Activated CD4-positive, CD25-positive, alpha-beta regulatory T cell treated with anti-CD3 and anti-CD28 coated beads, Interleukin-2, amount 50 U/mL, for 24 hours (primary cell): Measurements from ENCODE around the gene UBASH3B.
"Not testable (repeated sequence)": the region's sequence is repeated elsewhere in the genome, so short reads cannot be mapped to it uniquely, and the experiment has no call there.

Source experiments
- ATAC-seq, 2 donors: fragments of 150-1000 bp; cut with Tn5 transposase; one replicate each; pipeline ENCODE4 v1.10.0; 2021; ENCODE audit warnings: mild to moderate bottlenecking in 1 of 2, moderate library complexity in 1 of 2

UBASH3B gene

GRCh38 chr11:122815900-122816299 lies 160.4 kb downstream of the UBASH3B start:
- ATAC-seq = no peak

- ATAC-seq = no peak
These were observed 161.4 kb downstream of the UBASH3B start for GRCh38 chr11:122816761-122817520.

GRCh38 chr11:122820158-122820557 lies 164.6 kb downstream of the UBASH3B start:
- ATAC-seq = no peak

DNA sequence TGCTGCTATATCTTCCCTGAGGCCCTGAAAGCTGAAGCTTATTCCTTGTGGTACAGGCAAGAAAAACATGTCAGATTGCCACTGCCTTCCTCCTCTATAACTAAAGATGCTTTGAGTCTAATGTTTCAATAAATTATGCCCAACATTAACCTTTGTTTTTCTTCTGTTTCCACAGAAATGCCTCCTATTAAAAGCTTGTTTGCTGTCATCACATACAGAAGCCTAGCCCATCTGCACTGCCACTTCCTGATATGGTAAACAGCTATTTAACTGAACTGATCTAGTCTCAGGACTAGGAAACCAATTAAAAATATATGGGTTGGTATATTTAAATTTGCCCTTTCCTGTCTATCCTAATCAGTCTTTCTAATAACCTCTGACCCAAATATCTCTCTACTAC lies 165.6 kb downstream of the UBASH3B start:
- ATAC-seq = no peak

DNA sequence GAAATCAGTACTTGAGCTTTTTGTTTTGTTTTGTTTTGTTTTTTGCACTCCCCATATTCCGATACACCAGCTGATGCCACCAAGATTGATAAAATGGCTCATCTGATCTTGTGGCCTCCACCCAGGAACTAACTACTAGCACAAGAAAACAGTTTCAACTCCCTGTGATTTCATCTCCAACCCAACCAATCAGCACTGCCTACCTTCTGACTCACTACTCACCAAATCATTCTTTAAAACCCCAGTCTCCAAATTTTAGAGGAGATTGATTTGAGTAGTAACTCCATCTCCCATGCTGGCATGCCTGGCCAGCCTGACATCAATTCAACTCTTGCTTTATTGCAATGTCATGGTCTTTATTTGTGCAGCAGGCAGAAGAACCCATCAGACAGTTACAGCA lies 166.7 kb downstream of the UBASH3B start:
- ATAC-seq = no peak

DNA sequence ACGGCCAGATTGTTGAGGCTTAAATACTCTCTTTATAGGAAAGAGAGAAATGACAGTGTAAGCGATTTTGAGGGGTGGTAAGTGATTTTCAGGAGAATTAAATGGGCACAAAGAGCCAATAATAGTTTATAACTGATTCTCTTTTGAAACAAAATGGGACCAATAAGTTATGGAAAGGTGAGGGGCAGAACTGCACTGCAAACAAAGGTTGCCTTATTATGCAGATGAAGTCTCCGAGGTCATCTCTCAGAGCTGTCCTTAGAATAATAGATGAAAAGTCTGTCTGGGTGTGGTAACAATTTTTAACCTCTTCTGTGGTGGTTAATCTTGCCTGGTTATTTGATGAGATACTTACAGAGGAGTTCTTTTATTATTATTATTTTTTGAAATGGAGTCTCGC lies 168.0 kb downstream of the UBASH3B start:
- ATAC-seq = no peak

GRCh38 chr11:122829371-122829770 lies 173.8 kb downstream of the UBASH3B start:
- not testable (repeated sequence) for ATAC-seq

- not testable (repeated sequence) for ATAC-seq
These were observed 176.8 kb downstream of the UBASH3B start for GRCh38 chr11:122832297-122832696.

DNA sequence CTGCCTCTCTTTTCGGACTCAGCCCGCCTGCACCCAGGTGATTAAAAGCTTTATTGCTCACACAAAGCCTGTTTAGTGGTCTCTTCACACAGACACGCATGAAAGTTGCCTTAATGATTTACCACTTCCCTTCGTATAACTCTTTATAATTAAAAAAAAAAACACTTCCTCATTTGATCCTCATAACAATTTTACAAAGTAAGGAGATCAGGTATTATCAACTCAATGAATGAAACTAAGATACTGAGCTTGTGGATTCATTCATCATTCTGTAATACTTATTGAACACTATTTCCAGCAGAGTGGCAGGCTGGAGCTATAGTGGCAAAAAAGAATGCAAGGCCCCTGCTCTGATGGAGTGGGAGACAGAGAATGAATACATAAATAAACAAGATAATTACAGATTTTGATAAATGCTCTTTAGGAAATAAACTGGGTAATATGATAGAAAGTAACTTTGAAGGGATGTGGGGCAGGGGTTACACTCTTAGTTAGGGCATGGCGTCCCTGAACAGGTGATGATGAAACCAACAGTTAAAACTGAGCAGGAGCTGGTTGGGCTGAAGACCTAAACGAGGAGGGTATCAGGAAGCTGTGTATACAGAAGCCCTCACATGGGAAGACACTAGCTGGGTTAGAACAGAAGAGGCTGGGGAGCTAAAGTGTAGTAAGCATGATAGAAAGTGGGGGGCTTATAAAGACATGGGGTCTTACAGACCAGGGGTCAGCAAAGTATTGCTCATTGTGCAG lies 177.4 kb downstream of the UBASH3B start:
- no peak for ATAC-seq

GRCh38 chr11:122833846-122834464 lies 178.4 kb downstream of the UBASH3B start:
- ATAC-seq = no peak

DNA sequence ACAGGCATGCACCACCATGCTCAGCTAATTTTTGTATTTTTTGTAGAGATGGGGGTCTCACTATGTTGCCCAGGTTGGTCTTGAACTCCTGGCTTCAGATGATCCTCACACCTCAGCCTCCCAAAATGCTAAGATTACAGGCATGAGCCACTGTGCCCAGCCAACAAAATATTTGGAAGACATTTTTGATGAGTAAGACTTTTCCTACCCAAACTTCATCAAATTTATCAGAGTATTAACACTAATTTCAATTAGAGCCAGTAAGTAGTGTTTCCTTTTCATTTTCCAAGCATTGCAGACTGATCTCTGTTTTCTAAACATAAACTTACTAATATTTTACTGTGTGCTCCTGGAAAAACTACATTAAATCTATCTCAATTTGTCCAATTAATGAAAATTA lies 181.4 kb downstream of the UBASH3B start:
- ATAC-seq = no peak

GRCh38 chr11:122837528-122838346 lies 182.2 kb downstream of the UBASH3B start:
- ATAC-seq = no peak

DNA sequence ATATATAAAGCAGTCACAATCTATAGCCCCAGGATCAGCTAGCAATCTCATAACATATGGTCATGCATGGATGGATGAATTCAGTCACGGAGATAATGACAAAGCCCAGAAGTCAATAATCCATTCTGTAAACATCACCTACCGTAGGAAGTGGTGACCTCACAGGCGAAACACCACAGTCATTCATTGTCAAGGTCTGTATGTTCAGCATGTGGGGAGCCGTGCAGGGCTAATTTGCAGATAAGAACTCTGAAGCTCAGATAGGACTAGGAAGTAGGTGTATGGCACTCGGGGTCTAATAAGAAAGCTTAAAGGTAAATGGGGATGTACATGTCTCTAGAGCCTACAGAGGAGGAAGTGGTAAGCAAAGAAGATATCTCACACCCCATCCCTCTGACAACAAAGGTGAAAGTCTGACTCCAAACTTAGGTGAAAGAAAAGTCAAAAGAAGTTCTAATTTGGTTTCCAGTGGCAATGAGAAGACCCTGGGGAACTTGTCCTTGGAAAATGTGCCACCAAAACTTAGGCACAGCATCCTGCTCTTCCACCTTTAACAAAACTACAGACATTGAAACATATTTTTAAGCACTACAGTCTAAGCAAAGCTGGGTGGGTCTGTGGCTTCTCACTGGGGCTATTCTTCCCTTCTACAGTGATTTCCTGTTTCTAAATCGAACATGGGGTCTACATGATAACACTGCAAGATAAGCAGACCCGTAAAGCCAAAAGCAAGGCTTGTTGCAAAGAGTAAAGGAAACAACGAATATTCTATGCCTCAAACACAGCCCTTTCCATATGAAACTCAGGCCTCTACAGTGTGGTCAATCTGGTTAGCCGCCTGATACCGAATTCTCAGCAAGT lies 188.0 kb downstream of the UBASH3B start:
- peak; percentile 78 to 89 for ATAC-seq

GRCh38 chr11:122847466-122847865 lies 191.9 kb downstream of the UBASH3B start:
- no peak for ATAC-seq

GRCh38 chr11:122848186-122848585 lies 192.7 kb downstream of the UBASH3B start:
- no peak for ATAC-seq

DNA sequence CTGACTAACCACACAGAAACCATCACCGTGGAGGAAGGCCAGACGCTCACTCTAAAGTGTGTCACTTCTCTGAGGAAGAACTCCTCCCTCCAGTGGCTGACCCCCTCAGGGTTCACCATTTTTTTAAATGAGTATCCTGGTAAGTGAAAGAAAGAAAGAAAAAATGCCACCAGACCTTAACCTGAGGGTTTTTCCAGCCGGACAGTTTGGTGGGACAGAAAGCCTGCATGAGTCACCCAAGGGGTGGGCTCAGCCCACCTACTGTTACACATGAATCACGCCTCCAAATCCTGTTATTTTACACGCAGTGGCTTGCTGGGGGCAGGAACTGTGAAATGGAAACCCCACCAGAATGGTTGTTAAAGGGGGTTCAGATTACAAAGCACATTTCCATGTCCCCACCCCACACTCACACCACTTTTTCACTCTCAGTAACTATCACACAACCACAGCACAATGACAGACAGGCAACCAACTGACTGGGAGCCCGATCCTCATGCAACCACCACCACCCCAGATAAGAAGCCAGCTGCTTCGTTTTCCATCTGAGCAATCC lies 194.6 kb downstream of the UBASH3B start:
- ATAC-seq = peak; percentile 33 to 39

DNA sequence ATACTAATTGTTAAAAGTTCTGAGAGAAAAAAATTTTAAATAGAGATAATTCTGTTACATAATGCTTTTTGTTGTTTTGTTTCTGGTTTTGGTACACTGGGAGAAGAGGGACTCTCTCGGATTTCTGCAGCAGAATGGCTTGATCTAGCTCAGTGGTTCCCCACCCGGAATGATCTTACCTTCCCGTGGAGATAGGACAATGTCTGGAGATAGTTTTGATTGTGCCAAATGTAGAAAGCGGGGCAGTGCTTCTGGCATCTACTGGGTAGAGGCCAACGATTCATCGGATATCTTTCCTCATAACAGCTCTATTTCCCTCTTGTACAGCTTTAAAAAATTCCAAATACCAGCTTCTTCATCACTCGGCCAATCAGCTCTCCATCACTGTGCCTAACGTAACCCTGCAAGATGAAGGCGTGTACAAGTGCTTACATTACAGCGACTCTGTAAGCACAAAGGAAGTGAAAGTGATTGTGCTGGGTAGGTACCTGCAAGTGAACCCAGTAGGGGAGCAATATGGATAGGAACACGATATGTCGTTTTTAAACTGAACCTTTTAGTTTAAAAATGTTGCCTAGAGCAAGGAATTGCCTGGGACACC lies 195.9 kb downstream of the UBASH3B start:
- peak; percentile 28 to 36 for ATAC-seq

DNA sequence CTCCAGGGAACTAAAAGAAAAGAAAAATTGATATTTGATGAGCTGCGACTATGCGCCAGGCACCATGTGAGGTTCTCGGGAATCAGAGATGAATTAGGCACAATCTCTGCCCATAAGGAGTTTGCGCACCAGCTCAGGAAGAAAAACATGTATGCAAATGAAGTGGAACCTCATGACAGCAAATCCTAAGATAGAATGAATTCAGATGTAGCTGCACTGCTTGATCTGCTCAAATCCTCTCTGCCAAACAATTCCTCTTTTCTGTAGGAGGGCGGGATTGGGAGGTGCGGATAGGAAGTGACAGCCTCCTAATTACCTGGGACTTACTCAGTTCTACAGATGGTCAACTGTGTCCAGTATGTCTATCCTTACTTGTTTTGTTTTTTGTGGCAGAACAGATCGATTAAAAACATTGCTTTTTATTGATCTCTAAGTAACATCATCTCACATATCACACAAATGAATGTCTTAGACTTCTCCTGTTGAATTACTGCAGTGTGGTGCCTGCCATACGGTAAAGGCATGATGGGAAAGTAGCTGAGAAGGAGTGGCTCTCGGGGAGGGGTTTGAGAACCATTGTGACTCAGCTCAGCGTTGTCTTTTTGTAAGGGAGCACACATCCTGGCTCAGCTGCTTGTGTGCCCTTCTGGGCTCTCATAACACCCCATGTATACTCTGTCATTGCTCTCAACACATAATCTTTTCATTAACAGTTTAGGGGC lies 196.7 kb downstream of the UBASH3B start:
- ATAC-seq = peak in 1 of 2 donors; percentile 9

- ATAC-seq = no peak
These were observed 197.3 kb downstream of the UBASH3B start for GRCh38 chr11:122852796-122853160.

DNA sequence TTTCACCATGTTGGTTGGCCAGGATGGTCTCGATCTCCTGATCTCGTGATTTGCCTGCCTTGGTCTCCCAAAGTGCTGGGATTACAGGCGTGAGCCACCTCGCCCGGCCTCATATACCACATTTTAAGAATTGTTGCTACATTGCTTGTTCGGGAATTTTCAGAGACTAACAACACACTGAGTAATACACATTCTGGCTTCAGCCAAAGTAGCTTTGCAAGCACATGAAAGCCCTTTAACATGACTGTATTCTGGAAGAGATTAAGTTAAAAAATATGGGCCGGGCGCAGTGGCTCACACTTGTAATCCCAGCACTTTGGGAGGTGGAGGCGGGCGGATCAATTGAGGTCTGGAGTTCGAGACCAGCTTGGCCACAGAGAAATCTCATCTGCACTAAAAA lies 197.7 kb downstream of the UBASH3B start:
- no peak for ATAC-seq
